H1 (cell line): ENCODE results near the gene SLC12A6. TPM values are rescaled to one million over a fixed set of nuclear protein-coding genes. Genes with fewer than 3 reads are reported as not detected.

Experiments used
- CTCF ChIA-PET: fragments of 300-600 bp; sonication (Branson Sonifier 250); formaldehyde crosslinking; loops from one replicate; lab custom pipeline; 2021; ENCODE audit not compliant: partially characterized antibody; lab: Charles Lee
- POLR2A ChIA-PET: fragments of 300-600 bp; sonication (Branson Sonifier 250); formaldehyde crosslinking; loops from one replicate; lab custom pipeline; 2021; ENCODE audit warnings: inconsistent platforms; ENCODE audit not compliant: partially characterized antibody; lab: Charles Lee
- DNase-seq, 2 experiments: peaks; one replicate each; pipeline versions ENCODE4 v3.0.0 to v3.0.0-alpha.2; 2010 to 2022; ENCODE audit warnings: low spot score in 2 of 2, low read depth in 1 of 2, mixed read lengths in 1 of 2
- FAIRE-seq: peaks from 2 replicates; lab custom pipeline; 2011; peaks lifted over from hg19 to GRCh38; lab: Jason Lieb, UNC
- H2AFZ ChIP-seq: 2 replicates; pipeline ENCODE4 v1.8.1; 2012; ENCODE audit warnings: low read length, inconsistent platforms
- H2AK5ac ChIP-seq: 2 replicates; pipeline ENCODE4 v1.6.1; 2013; ENCODE audit warnings: low read depth, low read length
- H2BK120ac ChIP-seq: replicated peaks from 2 replicates; pipeline ENCODE3; 2013; ENCODE audit warnings: low read depth, low read length, inconsistent platforms
- H2BK12ac ChIP-seq: 2 replicates; pipeline ENCODE4 v1.6.1; 2013; ENCODE audit warnings: low read depth, low read length
- H2BK15ac ChIP-seq: 2 replicates; pipeline ENCODE4 v1.6.1; 2013; ENCODE audit warnings: low read length
- H2BK20ac ChIP-seq: 2 replicates; pipeline ENCODE4 v1.6.1; 2013; ENCODE audit warnings: low read length
- H2BK5ac ChIP-seq: 2 replicates; pipeline ENCODE4 v1.6.1; 2013; ENCODE audit warnings: low read depth, low read length
- H3K14ac ChIP-seq: 2 replicates; pipeline ENCODE4 v1.6.1; 2013; ENCODE audit warnings: inconsistent platforms; ENCODE audit not compliant: insufficient read length
- H3K18ac ChIP-seq: 2 replicates; pipeline ENCODE4 v1.6.1; 2013; ENCODE audit warnings: low read length; ENCODE audit errors: extremely low read depth
- H3K23ac ChIP-seq: 2 replicates; pipeline ENCODE4 v1.6.1; 2013; ENCODE audit warnings: inconsistent platforms; ENCODE audit not compliant: insufficient read length
- H3K23me2 ChIP-seq: 2 replicates; pipeline ENCODE4 v1.6.1; 2013; ENCODE audit warnings: low read depth, low read length
- H3K27ac ChIP-seq: 2 replicates; pipeline ENCODE4 v1.6.1; 2011; ENCODE audit warnings: low read depth, low read length, inconsistent platforms
- H3K27me3 ChIP-seq, 4 experiments: replicated peaks in 1 of 4; 1 replicate in 1 of 4; 2 replicates in 3 of 4; pipeline versions ENCODE4 v1.6.1 to v1.8.1; 2011 to 2013; ENCODE audit warnings: low read length in 3 of 4, mild to moderate bottlenecking in 3 of 4, inconsistent platforms in 2 of 4, mixed read lengths in 2 of 4, moderate library complexity in 1 of 4; ENCODE audit not compliant: control insufficient read depth in 3 of 4, insufficient read depth in 3 of 4; ENCODE audit errors: extremely low read depth in 1 of 4
- H3K36me3 ChIP-seq, 4 experiments: 2 replicates each; pipeline versions ENCODE4 v1.6.1 to v1.8.1; 2011 to 2013; ENCODE audit warnings: mild to moderate bottlenecking in 4 of 4, low read length in 3 of 4, moderate library complexity in 2 of 4, control low read depth in 1 of 4, inconsistent platforms in 1 of 4; ENCODE audit not compliant: insufficient read depth in 4 of 4, control insufficient read depth in 2 of 4
- H3K4ac ChIP-seq: replicated peaks from 2 replicates; pipeline ENCODE3; 2013; ENCODE audit warnings: low read length, low read depth, mixed read lengths, inconsistent platforms; ENCODE audit not compliant: insufficient read length
- H3K4me1 ChIP-seq, 4 experiments: replicated peaks in 1 of 4; 1 replicate in 1 of 4; 2 replicates in 3 of 4; pipeline versions ENCODE4 v1.6.1 to v1.8.1; 2011 to 2013; ENCODE audit warnings: low read length in 3 of 4, inconsistent platforms in 2 of 4, mixed read lengths in 1 of 4; ENCODE audit not compliant: insufficient read depth in 4 of 4, control insufficient read depth in 3 of 4
- H3K4me2 ChIP-seq, 2 experiments: 2 replicates each; pipeline versions ENCODE4 v1.6.1 to v1.8.1; 2011 to 2013; ENCODE audit warnings: low read depth in 2 of 2, low read length in 2 of 2, control low read depth in 1 of 2, inconsistent platforms in 1 of 2, mild to moderate bottlenecking in 1 of 2; ENCODE audit not compliant: insufficient read depth in 1 of 2
- H3K4me3 ChIP-seq, 4 experiments: fragments of 200-600, 300-600 bp in 1 of 4; sonication (generic), shearing (Covaris generic), sonication (Bioruptor Twin) in 1 of 4; 2 replicates each; pipeline versions ENCODE4 v1.5.1 to v1.8.1; 2011 to 2016; ENCODE audit warnings: low read length in 4 of 4, low read depth in 3 of 4, control low read depth in 2 of 4, inconsistent platforms in 2 of 4, mild to moderate bottlenecking in 2 of 4, mixed read lengths in 1 of 4, moderate library complexity in 1 of 4; ENCODE audit not compliant: insufficient read depth in 2 of 4; ENCODE audit errors: extremely low read depth in 1 of 4
- H3K56ac ChIP-seq: replicated peaks from 2 replicates; pipeline ENCODE3; 2013; ENCODE audit warnings: low read depth, mild to moderate bottlenecking, mixed read lengths, low read length, inconsistent platforms; ENCODE audit not compliant: insufficient read length
- H3K79me1 ChIP-seq: 2 replicates; pipeline ENCODE4 v1.6.1; 2013; ENCODE audit warnings: low read depth, low read length, control low read depth
- H3K79me2 ChIP-seq, 2 experiments: 2 replicates each; pipeline versions ENCODE4 v1.6.1 to v1.8.1; 2012 to 2013; ENCODE audit warnings: low read length in 2 of 2, mild to moderate bottlenecking in 2 of 2, inconsistent platforms in 1 of 2; ENCODE audit not compliant: insufficient read depth in 2 of 2, control insufficient read depth in 1 of 2
- H3K9ac ChIP-seq, 4 experiments: replicated peaks in 1 of 4; 1 replicate in 1 of 4; 2 replicates in 3 of 4; pipeline versions ENCODE4 v1.6.1 to v1.8.1; 2011 to 2013; ENCODE audit warnings: low read depth in 3 of 4, low read length in 3 of 4, control low read depth in 2 of 4, mild to moderate bottlenecking in 2 of 4, moderate library complexity in 2 of 4, inconsistent platforms in 1 of 4; ENCODE audit errors: extremely low read depth in 1 of 4
- H3K9me3 ChIP-seq, 2 experiments: 2 replicates each; pipeline versions ENCODE4 v1.6.1 to v1.8.1; 2012 to 2013; ENCODE audit warnings: mild to moderate bottlenecking in 2 of 2, moderate library complexity in 2 of 2, control low read depth in 1 of 2, inconsistent platforms in 1 of 2, low read depth in 1 of 2, low read length in 1 of 2, mixed read lengths in 1 of 2; ENCODE audit not compliant: insufficient read depth in 2 of 2
- H4K20me1 ChIP-seq, 2 experiments: replicated peaks in 1 of 2; 2 replicates each; pipeline versions ENCODE3 to v1.8.1; 2011 to 2013; ENCODE audit warnings: inconsistent platforms in 2 of 2, low read length in 2 of 2, mild to moderate bottlenecking in 1 of 2; ENCODE audit not compliant: insufficient read depth in 2 of 2, control insufficient read depth in 1 of 2
- H4K5ac ChIP-seq: 2 replicates; pipeline ENCODE4 v1.6.1; 2013; ENCODE audit warnings: low read length, low read depth, mixed read lengths, inconsistent platforms; ENCODE audit not compliant: insufficient read length
- H4K8ac ChIP-seq: 2 replicates; pipeline ENCODE4 v1.8.0; 2013; ENCODE audit warnings: mild to moderate bottlenecking, moderate library complexity, low read length, inconsistent platforms; ENCODE audit not compliant: insufficient read depth; ENCODE audit errors: extremely low read depth
- H4K91ac ChIP-seq: replicated peaks from 2 replicates; pipeline ENCODE3; 2013; ENCODE audit warnings: low read length, mixed read lengths, inconsistent platforms; ENCODE audit not compliant: insufficient read length
- BCL11A ChIP-seq, 2 experiments: IDR thresholded peaks; one replicate each; pipeline ENCODE4 v1.6.1; 2011; ENCODE audit warnings: low read depth in 2 of 2, low read length in 2 of 2, mild to moderate bottlenecking in 2 of 2
- CBX8 ChIP-seq: fragments of 300-800, 300-1000 bp; sonication (generic); IDR thresholded peaks from 2 replicates; pipeline ENCODE4 v1.7.1; 2016; ENCODE audit warnings: low read depth, low read length, borderline replicate concordance
- EGR1 ChIP-seq: IDR thresholded peaks from 2 replicates; pipeline ENCODE4 v1.6.1; 2011; ENCODE audit warnings: low read depth, low read length, borderline replicate concordance
- EP300 ChIP-seq, 2 experiments: IDR thresholded peaks; 1 replicate in 1 of 2; 2 replicates in 1 of 2; pipeline ENCODE4 v1.6.1; 2011 to 2012; ENCODE audit warnings: low read depth in 2 of 2, low read length in 2 of 2, mild to moderate bottlenecking in 2 of 2, borderline replicate concordance in 1 of 2, inconsistent platforms in 1 of 2, moderate library complexity in 1 of 2
- JUND ChIP-seq: IDR thresholded peaks from 2 replicates; pipeline ENCODE4 v1.6.1; 2011; ENCODE audit warnings: mild to moderate bottlenecking, improper control_type of control experiment, low read length
- KDM5A ChIP-seq: fragments of 200-600 bp; IDR thresholded peaks from 2 replicates; pipeline ENCODE4 v1.7.1; 2012; ENCODE audit warnings: mild to moderate bottlenecking, low read length, inconsistent platforms, mixed read lengths
- NANOG ChIP-seq: IDR thresholded peaks from 2 replicates; pipeline ENCODE4 v1.6.1; 2011; ENCODE audit warnings: low read length, low read depth, mild to moderate bottlenecking, inconsistent platforms; ENCODE audit not compliant: insufficient read depth, poor library complexity, severe bottlenecking
- POLR2A ChIP-seq, 2 experiments: IDR thresholded peaks; 1 replicate in 1 of 2; 2 replicates in 1 of 2; pipeline ENCODE4 v1.6.1; 2011; ENCODE audit warnings: low read depth in 2 of 2, low read length in 2 of 2, mild to moderate bottlenecking in 2 of 2; ENCODE audit errors: control extremely low read depth in 1 of 2
- RAD21 ChIP-seq, 2 experiments: IDR thresholded peaks in 1 of 2; conservative IDR thresholded peaks in 1 of 2; 2 replicates each; pipeline ENCODE4 v1.6.1; 2011; ENCODE audit warnings: low read depth in 2 of 2, low read length in 2 of 2, improper control_type of control experiment in 1 of 2, inconsistent platforms in 1 of 2, mild to moderate bottlenecking in 1 of 2, moderate library complexity in 1 of 2
- RNF2 ChIP-seq: fragments of 200-900, 300-1000 bp; sonication (generic); IDR thresholded peaks from 2 replicates; pipeline ENCODE4 v1.7.1; 2016; ENCODE audit warnings: borderline replicate concordance, low read depth, mild to moderate bottlenecking, antibody characterized with exemption, low read length; ENCODE audit not compliant: poor library complexity, severe bottlenecking; ENCODE audit errors: missing control alignments
- SIN3A ChIP-seq, 2 experiments: IDR thresholded peaks in 1 of 2; conservative IDR thresholded peaks in 1 of 2; 2 replicates each; pipeline ENCODE4 v1.6.1; 2011 to 2012; ENCODE audit warnings: low read length in 2 of 2, improper control_type of control experiment in 1 of 2, low read depth in 1 of 2, mild to moderate bottlenecking in 1 of 2
- SP2 ChIP-seq: IDR thresholded peaks from 2 replicates; pipeline ENCODE4 v1.6.1; 2012; ENCODE audit warnings: mild to moderate bottlenecking, low read length, inconsistent platforms
- SUZ12 ChIP-seq: fragments of 200-600 bp; sonication (generic); IDR thresholded peaks from 2 replicates; pipeline ENCODE4 v1.6.1; 2012; ENCODE audit warnings: mild to moderate bottlenecking, inconsistent platforms, low read length, moderate library complexity, mixed read lengths
- TEAD4 ChIP-seq: IDR thresholded peaks from 2 replicates; pipeline ENCODE4 v1.6.1; 2012; ENCODE audit warnings: low read depth, low read length, inconsistent platforms, mixed read lengths
- WGBS, 2 experiments: shearing (Covaris generic) in 1 of 2; methylation state at CpG; one replicate each; pipeline versions ENCODE4 v1.1.6 to v1.1.7; 2013 to 2015; ENCODE audit warnings: low lambda C conversion rate in 2 of 2, mixed read lengths in 2 of 2, inconsistent platforms in 1 of 2, low coverage in 1 of 2, missing lambda C conversion rate in 1 of 2; ENCODE audit not compliant: insufficient replicate concordance in 2 of 2, insufficient coverage in 1 of 2, insufficient read length in 1 of 2; ENCODE audit errors: extremely low coverage in 1 of 2, missing lambda C conversion rate in 1 of 2; 5-methylcytosine and 5-hydroxymethylcytosine counted together
- polyA plus RNA-seq, 7 experiments: library from polyadenylated mRNA; depleted of rRNA in 3 of 7; stranded (reverse) in 5 of 7; unstranded in 2 of 7; fragments of >200 nt in 5 of 7; fragments of 200-250 nt in 2 of 7; gene quantifications; 1 replicate in 5 of 7; 2 replicates in 1 of 7; 4 replicates in 1 of 7; pipeline versions ENCODE4 v1.2.1 to v1.2.3, GENCODE V29; 2011 to 2013; ENCODE audit warnings: missing spikeins in 2 of 7, mixed read lengths in 2 of 7
- total RNA-seq: library from RNA; stranded (reverse); fragmentation: NEBNext Ultra II Directional; extraction: Animal tissue kit (Norgen Biotek cat#: 25700); gene quantifications from 2 replicates; pipeline ENCODE4 v1.2.1, GENCODE V29; 2021

The SLC12A6 gene
- total and polyA plus RNA-seq, 2 of the 8 experiments (the other 6 are each of a cell fraction or from before 2014, with no cell fraction given), result 9.2 to 11.1 TPM

- H3K79me1 ChIP-seq, result no peaks in the 10 kb centered on the region; the same call in 1 of the 2 replicates
- H3K9me3 ChIP-seq, result peaks cover 5 to 13% of the 10 kb centered on the region in 2 experiments; a peak in 3 of 4 replicates
- ChIA-PET CTCF (no interaction called here), POLR2A (no interaction called here)
- FAIRE-seq (no peak), DNase-seq (no peak)
- H3K79me2 ChIP-seq, result no peaks in the 10 kb centered on the region
- H3K4ac ChIP-seq, result no peak overlapping the region
- H2BK12ac ChIP-seq, result no peak overlapping the region
- no peaks in the 10 kb centered on the region; a peak in 1 of 7 replicates for H3K27me3 ChIP-seq
- H3K4me3 ChIP-seq, result no peak overlapping the region
- no peaks in the 10 kb centered on the region for H3K36me3 ChIP-seq
- no peak overlapping the region for H2BK20ac ChIP-seq
- H2AK5ac ChIP-seq, result no peak overlapping the region
- no peak overlapping the region for H3K56ac ChIP-seq
- no peak overlapping the region for H3K27ac ChIP-seq
- H3K23me2 ChIP-seq, result no peaks in the 10 kb centered on the region
- H2BK120ac ChIP-seq, result no peak overlapping the region
- H3K18ac ChIP-seq, result no peak overlapping the region
- H3K4me1 ChIP-seq, result peaks cover 0 to 3% (median 0%) of the 10 kb centered on the region in 4 experiments; a peak in 1 of 7 replicates
- no peak overlapping the region for H3K23ac ChIP-seq
- H2BK5ac ChIP-seq, result no peak overlapping the region
- no peak overlapping the region for H3K14ac ChIP-seq
- no peak overlapping the region for H2AFZ ChIP-seq
- WGBS, 2 experiments, result 76% methylated on average over 2 of the region's 2 CpGs; no CpG with 5 or more reads in 1 of the 2 experiments
- no peak overlapping the region for H4K8ac ChIP-seq
- no peak overlapping the region for H3K4me2 ChIP-seq
- no peaks in the 10 kb centered on the region for H4K20me1 ChIP-seq
- no peak overlapping the region for H4K5ac ChIP-seq
- H4K91ac ChIP-seq, result no peak overlapping the region
- no peak overlapping the region for H3K9ac ChIP-seq
- no peak overlapping the region for H2BK15ac ChIP-seq
- no peak for TF ChIP-seq KDM5A
- no peak for TF ChIP-seq SIN3A (conservative IDR thresholded peaks at IDR 0.05 in 1 of 2, IDR thresholded peaks at IDR 0.05 in 1 of 2; ENCODE audit: low read depth in 1 of 2, low read length in 2 of 2)
- no peak for TF ChIP-seq SP2
- TF ChIP-seq RAD21 (IDR thresholded peaks at IDR 0.05 in 1 of 2, conservative IDR thresholded peaks at IDR 0.05 in 1 of 2; ENCODE audit: low read depth in 2 of 2, low read length in 2 of 2), result no peak
- TF ChIP-seq JUND, result no peak
- no peak for TF ChIP-seq NANOG
- no peak for TF ChIP-seq EGR1
- no peak for TF ChIP-seq SUZ12
- TF ChIP-seq CBX8, result no peak
- no peak for TF ChIP-seq EP300 (IDR thresholded peaks at IDR 0.05; ENCODE audit: borderline replicate concordance in 1 of 2, low read depth in 2 of 2, low read length in 2 of 2)
- no peak for TF ChIP-seq RNF2
- TF ChIP-seq TEAD4, result no peak
- no peak for TF ChIP-seq BCL11A (IDR thresholded peaks at IDR 0.05; ENCODE audit: low read depth in 2 of 2, low read length in 2 of 2)
- TF ChIP-seq POLR2A (IDR thresholded peaks at IDR 0.05; ENCODE audit: control extremely low read depth in 1 of 2, low read depth in 2 of 2, low read length in 2 of 2), result no peak
These were observed 37.2 kb upstream of the SLC12A6 start for GRCh38 chr15:34374816-34375215.
